NCI-H1694 treated with DMSO at 0.1 percent for 48 hours (cell line): ENCODE results near the gene FHIT.

ENCODE experiments used
- DNase-seq: peaks from one replicate; lab custom pipeline; 2025; lab: John Stamatoyannopoulos, UW

The FHIT gene

DNA sequence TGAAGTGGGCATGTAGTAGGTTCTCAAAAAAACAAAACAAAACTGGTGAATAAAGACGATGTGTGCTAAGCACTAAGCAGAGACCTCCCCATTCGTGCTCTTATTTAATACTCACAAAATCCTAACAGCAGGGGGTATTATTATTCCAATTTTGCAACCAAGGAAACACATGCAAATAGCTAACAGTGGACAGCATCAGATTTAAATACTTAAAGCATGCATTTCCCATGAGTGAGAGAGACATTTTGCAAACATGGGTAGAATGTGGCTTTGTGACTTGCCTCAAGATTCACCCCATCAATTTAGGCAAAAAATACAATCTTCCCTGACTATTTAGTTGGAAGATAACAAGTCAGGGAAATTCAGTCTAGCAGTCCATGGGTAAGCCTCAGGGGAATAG is 1255.2 kb downstream of the FHIT start:
- DNase-seq = no peak

DNA sequence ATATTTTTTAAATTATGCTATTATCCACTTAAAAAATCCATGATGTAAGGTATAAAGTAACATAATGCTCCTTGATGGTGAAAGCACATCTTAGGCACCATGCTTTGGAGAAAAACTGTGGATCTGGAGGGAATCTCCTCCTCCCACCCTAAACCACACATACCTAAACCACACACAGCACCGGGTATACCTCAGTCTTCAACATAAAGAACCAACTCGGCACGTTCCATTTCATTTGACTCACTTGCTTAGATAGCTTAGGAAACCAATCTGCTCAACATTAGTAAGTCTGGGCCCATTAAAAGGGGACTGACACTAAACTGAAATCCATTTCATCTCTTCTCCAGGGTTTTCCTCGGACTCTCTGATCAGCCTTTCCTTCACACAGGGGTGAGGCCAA is 1255.7 kb downstream of the FHIT start:
- no peak for DNase-seq

DNA sequence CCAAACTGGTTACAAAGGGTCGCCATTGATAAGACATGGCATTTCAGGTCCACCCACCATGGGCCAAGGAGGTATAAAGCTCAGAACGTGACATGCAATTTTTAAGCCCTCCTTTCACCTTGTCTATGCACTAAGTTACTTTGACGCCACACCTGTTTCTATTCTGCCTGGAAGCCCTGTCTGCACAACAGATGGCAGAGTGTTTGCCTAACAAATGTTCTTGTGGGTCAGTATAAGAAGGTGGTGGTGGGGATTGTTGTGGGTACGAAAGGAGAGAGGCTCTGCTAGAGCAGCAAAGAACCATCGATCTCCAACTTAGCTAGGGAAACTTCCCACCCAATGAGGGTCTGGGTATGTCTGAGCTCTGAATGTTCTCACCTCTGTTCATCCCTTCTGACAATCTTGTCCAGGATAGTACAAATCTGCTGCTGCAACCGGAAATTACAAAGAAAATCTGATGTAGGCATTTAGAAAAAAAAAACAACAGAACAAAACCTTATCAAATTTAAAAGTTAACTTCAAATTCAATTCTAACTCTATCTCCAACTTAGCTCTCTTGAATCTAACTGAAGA is 1256.4 kb downstream of the FHIT start:
- DNase-seq = no peak

DNA sequence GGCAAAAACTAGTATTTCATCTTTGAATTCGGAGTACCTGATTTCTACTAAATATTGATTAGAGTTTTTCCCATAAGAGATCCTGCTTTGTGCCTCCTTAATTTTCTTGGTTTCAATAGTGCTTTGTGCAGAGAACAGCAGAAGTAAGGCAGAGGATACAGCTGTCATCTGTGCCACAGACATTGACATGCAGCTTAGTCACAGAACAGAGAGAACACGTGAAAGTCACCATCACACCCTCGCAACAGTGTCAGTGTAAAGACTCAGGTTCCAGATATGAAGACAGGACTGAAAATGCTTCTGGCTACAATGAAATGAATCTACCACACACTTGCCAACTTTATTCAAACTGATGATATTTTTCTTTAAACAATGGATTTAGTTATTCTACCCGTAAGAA is 1258.7 kb downstream of the FHIT start:
- DNase-seq = no peak

DNA sequence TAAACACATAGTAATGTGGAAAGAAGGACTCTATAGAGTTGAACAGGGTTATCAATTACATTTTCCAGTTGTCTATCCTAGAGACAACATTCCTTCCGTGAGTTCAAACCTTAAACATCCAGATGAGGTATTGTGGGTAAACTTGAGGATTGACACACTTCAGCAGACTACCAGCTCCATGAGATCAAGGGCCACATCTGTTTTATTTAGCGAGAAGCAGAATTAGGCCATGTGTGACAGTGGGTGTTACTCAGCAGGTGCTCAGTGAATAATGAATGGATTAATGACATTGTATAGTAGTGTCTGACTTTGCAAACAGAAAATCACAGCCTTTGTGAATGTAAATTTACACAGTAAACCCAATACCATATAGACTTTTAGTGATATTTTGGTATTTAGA is 1260.3 kb downstream of the FHIT start:
- no peak for DNase-seq

DNA sequence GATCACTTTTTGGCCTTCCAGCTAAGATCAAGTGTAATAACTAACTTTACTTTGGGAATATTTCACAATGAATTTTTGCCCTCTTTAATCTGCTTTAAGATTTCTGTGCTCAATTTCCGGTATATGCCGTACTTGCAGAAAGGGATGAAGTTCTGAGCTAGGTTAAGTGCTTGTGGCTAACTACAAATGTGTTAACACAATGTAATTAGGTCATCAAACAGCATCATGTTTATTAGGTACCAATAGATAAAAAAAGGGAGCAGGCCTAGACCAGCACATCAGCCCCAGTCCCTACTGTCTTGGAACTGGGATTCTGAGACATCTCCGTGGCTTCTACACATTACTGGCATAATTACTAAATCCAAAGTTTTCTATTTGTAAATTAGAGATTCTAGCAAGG is 1268.7 kb downstream of the FHIT start:
- DNase-seq = no peak

DNA sequence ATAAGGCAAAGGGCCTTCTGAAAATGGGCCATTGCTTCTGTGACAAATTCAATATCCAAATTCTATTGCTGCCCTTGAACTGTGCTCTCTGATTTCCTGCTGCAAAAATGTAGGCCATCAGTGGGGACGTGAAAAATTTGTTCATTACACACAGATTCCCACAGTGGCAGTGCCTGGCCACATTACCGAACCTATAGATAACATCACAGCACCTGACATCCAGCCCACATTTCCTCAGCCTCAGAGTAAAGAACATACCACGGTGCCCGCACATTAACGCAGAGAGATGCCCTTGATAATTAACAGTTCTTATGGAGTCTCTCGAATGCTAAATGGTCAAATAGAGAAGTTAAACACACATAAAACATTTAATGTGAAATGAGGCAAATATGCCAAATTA is 1269.9 kb downstream of the FHIT start:
- no peak for DNase-seq

DNA sequence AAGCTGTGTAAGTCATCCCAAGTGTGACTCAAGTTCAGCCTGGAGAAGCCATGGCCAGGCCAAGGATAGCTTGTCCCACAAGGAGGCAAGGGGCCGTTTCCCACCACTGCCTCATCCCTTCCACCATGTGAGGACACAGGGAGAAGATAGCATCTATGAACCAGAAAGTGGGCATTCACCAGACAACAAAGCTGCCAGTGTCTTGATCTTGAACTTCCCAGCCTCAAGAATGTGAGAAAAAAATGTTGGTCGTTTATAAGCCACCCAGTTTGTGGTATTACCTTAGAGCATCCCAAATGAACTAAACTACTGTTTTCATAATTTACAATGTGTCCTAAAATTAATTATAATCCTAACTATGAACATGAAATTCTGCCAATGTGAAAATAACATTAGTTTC is 1270.7 kb downstream of the FHIT start:
- DNase-seq = no peak

DNA sequence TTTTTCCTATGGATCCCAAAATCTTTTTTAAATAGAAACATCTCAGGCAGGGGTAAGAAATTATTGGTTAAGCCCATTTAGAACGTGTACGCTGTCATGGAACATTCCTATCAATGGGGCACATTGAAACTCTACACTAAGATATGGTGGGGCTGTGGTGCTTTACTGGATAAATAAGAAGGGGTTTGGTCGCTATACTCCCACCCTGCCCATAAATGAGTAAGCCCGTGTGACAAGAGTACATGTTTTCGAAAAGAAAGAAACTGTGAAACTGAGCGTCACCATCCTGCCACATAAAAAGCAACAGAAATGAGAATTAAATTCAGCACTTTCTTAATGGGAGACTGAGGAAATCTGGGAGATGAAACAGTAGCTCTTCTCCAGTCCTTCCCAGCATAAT is 1271.7 kb downstream of the FHIT start:
- no peak for DNase-seq

DNA sequence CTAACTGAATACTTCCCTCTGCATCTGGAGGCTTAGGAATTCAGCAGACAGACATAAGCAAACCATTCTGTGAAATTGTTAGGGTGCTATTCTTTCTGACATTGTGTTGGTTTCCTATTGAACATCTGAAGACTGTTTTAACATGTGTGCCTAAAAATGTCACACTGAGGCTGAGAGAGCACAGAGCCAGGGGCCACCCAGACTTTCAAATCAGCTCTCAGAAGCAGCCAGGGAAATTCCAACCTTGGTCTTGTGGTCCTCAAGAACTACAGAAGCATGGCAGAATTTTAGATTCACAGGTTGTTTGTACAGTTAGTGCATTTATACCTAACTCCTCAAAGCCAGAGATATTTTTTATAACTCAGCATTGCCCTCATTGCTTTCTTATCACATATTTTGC is 1272.3 kb downstream of the FHIT start:
- no peak for DNase-seq

DNA sequence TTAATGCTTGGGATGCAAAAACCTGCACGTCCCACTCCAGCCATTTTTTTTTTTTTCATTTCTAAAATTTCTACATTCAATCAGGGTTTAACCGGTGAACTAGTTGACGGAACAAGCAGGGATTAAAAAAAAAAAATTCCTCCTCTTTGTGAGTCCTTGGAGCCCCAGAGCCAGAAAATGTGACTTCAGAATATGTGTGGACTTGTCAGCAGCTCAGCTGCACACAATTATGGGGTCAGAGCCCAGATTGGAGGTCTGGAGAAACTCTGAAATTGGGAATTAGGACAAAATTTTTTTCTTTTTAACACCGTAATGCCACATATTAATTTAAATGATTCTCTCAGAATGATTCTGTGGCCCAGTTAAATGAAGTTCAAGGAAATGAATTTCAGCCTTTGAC is 1280.5 kb downstream of the FHIT start:
- DNase-seq = no peak

DNA sequence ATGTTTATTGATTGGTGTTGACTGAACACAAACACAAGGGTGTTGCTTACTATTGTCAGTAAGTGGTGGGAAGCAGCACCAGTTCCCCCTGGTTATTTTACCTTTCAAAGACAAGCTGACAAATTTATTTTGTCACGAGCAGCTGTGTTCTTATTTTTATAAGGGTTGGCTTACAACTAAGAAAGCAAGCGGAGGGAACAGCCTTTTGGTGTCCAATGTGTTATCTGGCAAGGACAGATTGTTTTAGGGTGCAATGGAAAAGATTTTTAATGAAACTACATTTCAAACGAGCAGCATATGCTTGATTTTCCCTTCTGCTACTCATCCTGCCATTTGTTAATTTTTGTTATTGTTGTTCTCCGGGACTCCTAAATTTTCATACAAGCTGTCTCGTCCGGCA is 1280.9 kb downstream of the FHIT start:
- DNase-seq = peak; percentile 52

DNA sequence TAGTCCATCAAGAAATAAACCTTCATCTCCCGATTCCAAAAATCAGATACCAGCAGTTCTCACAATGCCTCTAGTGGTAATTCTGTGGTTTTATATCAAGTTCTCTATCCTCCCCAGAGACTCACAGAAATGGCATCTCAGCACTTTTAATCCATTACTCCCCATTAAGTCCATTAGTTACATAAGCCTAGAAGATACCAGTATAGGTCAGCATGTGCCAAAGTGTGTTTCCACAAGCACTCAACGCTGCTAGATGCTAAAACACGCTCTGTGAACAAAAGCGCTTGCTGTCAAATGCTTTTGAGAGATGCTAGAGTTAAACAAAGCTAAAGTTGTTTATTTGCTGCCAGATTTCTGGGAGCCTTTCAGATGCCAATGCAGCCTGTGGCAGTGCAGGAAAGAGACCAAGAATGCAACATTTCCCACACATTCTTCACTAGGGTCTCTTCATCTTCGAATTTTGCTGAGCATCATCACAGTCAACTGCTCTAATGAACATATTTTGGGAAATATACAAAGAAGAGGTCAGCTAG is 1282.7 kb downstream of the FHIT start:
- no peak for DNase-seq

DNA sequence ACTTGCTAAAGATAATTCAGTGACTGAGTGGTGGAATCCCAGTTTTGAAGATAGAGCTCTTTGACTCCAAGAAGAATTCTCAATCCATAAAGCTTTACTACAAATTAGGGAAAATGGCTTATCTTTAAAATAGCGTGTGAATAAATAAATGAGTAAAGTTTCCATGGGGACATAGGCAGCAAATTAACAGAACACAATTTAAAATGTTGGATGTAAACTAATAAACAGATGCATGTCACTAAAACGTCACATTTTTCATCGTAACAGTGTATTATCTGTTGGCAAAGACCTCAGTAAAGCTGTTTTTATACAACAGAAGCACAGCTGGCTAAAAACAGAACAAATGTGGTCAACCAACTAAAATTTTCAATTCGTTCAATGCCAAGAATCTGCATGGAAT is 1287.6 kb downstream of the FHIT start:
- no peak for DNase-seq

DNA sequence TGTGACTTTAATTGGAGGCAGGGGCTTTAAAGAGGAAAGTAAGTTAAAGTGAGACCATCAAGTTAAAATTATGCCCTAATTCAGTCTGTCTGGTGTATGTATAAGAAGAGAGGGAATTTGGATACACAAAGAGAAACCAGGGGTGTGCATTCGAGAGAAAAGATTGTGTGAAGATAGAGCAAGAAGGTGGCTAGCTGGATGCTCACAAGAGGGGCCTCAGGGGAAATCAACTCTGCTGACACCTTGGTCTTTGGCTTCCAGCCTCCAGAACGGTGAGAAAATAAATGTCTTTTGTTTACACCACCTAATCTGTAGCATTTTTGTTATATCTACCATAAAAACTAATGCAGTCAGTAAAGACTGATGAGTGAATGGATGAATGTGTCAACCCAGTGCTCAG is 1294.1 kb downstream of the FHIT start:
- DNase-seq = no peak

DNA sequence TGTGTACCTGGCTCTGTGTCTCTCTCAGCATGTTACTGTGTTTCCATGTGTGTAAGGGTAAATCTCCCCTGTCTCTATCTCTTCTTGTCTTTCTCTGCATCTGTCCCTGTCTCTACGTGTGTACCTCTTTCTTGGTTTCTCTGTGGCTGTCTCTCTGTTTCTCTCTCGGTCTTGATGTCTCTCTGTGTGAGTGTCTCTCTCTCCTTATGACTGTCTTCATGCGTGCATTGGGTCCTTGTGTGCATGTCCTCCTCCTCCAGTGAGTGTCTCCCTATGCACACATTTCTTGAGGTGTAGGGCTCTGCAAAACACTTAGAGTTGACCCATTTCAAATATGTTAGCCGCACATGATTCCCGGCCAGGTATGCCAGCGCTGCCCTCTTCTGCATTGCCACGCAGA is 1298.1 kb downstream of the FHIT start:
- no peak for DNase-seq

DNA sequence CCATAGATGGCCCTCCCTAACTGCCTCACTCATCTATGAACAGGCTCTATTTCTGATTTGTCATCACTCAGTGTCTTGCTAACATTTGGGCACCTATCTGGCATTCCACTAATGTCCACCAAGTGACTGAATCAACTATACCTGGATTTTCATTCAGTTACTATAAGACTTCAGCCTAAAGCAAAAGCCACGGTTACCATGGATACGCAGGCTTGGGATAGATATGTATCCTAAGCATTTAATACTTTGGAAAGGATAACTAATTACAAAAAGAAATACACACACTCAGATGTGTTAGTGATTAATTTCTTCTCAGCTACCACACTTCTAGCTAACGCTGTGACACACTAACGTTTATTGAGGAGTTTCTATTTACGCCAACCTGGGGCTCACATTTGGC is 1301.9 kb downstream of the FHIT start:
- DNase-seq = no peak

DNA sequence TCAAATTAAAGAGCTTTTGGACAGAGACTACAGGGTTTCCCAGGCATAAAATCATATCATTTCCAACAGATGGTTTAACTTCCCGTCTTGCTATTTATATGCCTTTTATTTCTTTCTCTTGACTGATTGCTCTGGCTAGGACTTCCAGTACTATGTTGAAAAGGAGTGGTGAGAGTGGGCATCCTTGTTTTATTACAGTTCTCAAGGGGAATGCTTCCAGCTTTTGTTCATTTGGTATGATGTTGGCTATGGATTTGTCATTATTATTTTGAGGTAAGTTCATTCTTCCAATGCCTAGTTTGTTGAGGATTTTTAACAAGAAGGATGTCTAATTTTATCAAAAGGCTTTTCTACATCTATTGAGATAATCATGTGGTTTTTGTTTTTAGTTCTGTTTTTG is 1304.9 kb downstream of the FHIT start:
- no peak for DNase-seq

DNA sequence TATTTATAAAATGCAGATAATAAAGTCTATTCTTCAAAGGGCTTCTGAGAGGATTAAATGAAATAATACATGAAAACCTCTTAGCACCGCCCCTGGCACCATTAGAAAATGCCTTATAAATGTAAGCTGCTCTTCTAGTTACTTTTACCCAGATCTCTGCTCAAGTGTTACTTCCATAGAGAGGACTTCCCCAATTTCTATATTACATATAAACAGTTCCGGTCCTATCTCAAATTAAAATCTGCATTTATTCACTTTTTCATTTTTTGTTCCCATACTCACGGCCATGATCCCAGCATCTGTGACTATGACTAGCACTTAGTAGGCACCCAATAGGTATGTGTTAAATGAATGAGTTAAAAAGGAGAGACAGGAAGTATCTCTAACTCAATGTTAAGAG is 1310.5 kb downstream of the FHIT start:
- no peak for DNase-seq

DNA sequence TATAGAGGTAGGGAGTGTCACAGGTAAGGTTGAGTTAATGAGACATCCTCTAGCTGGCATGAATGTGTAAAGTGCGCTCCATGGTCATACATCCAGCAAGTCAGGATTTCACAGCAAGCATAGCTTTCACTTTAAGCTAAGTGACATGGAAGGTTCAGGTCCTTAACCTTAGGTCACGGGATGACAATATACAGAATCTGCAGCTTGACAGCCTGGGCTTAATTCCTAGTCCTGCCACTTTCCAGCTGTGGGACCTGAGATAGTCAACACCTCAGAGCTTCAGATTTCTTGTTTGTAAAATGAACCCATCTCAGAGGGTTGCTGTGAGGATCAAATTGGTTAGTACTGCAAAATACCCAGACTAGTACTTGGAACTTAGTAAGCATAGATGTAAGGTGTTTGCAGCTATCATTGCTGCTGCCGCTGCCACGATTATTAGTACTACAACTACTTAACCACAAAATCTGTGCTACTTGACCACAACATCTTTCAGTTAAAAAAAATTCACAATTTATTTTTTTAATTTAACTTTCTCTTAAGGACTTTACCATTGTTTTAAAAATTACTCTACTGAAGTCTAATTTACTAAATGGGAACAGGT is 1311.3 kb downstream of the FHIT start:
- DNase-seq = no peak

DNA sequence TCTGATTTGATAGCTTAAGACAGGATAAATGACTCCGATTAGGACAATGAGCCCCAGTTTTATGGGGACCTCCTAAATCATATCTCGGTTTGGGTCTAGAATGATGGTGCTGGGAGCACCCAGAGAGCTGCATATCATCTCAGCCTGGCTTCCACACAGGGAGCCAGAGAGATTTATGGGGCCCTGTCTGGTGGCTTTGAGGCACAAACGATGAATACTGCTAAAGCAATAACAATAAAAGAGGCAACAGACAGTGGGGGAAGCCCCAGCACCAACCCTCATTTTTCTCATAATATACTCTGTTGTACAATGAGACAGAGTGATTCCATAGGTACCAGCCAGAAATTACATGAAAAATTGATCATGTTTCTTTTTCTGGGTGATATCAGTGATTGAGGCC is 1312.4 kb downstream of the FHIT start:
- no peak for DNase-seq

DNA sequence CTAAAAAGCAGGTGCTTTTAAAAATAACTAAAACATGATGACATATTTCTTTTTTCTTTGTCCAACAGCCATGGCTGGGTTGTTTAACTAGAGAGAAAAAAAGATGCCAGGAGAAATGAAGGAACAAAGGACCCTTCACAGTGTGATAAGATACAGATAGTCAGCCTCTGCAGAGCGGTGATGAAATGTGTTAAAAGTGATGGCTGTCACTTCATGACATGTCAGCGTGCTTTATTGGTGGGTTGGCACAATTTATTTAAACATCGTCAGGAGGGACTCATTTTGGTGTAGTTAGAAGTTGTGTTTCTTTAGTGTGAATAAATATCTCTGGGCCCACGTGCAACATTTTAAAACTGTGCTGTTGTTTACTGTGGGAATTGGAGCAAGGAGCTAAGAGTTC is 1314.1 kb downstream of the FHIT start:
- DNase-seq = no peak

DNA sequence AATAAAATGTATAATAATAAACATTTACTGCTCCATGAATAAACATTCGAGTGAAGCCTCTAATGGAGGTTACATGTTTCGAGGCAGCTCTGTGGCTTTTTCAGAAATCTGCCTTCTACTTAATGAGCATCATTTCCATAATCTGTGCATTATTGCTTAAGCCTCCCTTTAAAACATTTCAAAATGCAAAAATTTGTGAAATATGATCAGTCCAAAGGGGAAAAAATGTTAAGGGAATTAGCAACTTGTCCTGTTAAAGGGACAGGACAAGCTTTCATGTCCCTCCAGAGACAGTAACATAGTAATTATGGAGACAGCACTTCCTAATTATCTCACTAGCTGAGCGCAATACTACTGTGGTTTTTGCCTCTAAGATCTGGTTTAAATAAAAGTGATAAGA is 1314.8 kb downstream of the FHIT start:
- no peak for DNase-seq

DNA sequence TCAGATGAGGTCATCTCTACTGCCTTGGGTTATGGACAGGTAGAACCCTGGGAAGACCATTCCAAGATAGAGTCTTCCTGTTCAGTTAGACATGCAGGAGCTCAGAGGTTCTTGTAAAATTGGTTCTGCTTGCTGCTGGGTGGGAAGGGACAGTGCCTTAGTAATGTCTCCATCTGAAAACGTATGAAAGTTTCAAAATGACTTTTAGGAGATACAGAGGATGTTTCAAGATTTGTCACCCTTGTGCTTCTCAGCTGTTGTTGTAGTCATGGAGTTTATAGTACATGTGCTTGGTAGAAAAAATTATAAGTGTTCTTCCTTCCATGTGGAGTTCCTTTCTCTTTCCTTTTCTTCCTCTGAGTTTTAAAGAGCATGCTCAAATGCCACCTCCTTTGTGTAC is 1316.2 kb downstream of the FHIT start:
- no peak for DNase-seq
